CD14-positive monocyte (primary cell): ENCODE measurements around the gene GLYATL1. TPM values are rescaled to one million over a fixed set of nuclear protein-coding genes. Genes with fewer than 3 reads are reported as not detected.

ENCODE experiments used
- DNase-seq, 3 donors: peaks; one replicate each; pipeline ENCODE4 v3.0.0-alpha.2; 2011 to 2022
- H2AFZ ChIP-seq: 2 replicates; pipeline ENCODE4 v1.6.0; 2012; ENCODE audit warnings: mild to moderate bottlenecking, low read depth, low read length, inconsistent platforms; ENCODE audit not compliant: insufficient read depth, poor library complexity, severe bottlenecking
- H3K27ac ChIP-seq, 2 donors: 1 replicate in 1 of 2; 2 replicates in 1 of 2; pipeline ENCODE4 v1.5.1; 2012 to 2013; ENCODE audit warnings: low read length in 2 of 2, control low read depth in 1 of 2, inconsistent platforms in 1 of 2, low read depth in 1 of 2, mild to moderate bottlenecking in 1 of 2
- H3K27me3 ChIP-seq, 2 donors: one replicate each; pipeline versions ENCODE4 v1.6.0 to v1.6.1; 2011 to 2013; ENCODE audit warnings: low read length in 2 of 2; ENCODE audit not compliant: control insufficient read depth in 2 of 2, insufficient read depth in 2 of 2
- H3K36me3 ChIP-seq, 2 donors: replicated peaks in 1 of 2; 1 replicate in 1 of 2; 2 replicates in 1 of 2; pipeline versions ENCODE4 v1.5.1 to v1.6.1; 2012 to 2013; ENCODE audit warnings: low read length in 2 of 2, control low read depth in 1 of 2, inconsistent platforms in 1 of 2, mild to moderate bottlenecking in 1 of 2; ENCODE audit not compliant: insufficient read depth in 2 of 2, control insufficient read depth in 1 of 2
- H3K4me1 ChIP-seq, 2 donors: 1 replicate in 1 of 2; 2 replicates in 1 of 2; pipeline versions ENCODE4 v1.5.1 to v1.6.1; 2012 to 2013; ENCODE audit warnings: low read length in 2 of 2, control low read depth in 1 of 2, inconsistent platforms in 1 of 2, mild to moderate bottlenecking in 1 of 2, moderate library complexity in 1 of 2; ENCODE audit not compliant: insufficient read depth in 2 of 2, control insufficient read depth in 1 of 2
- H3K4me2 ChIP-seq: replicated peaks from 2 replicates; pipeline ENCODE3; 2012; ENCODE audit warnings: low read length, moderate library complexity, mild to moderate bottlenecking; ENCODE audit not compliant: poor library complexity, severe bottlenecking; ENCODE audit errors: extremely low read depth
- H3K4me3 ChIP-seq, 3 experiments: fragments of 200-600 bp in 1 of 3; sonication (generic) in 1 of 3; replicated peaks in 1 of 3; 1 replicate in 2 of 3; 2 replicates in 1 of 3; pipeline ENCODE4 v1.5.1; 2011 to 2013; ENCODE audit warnings: low read length in 3 of 3, mild to moderate bottlenecking in 3 of 3, control low read depth in 2 of 3, low read depth in 2 of 3, inconsistent platforms in 1 of 3, moderate library complexity in 1 of 3
- H3K79me2 ChIP-seq: 2 replicates; pipeline ENCODE4 v1.6.0; 2012; ENCODE audit warnings: mild to moderate bottlenecking, control low read depth, inconsistent platforms, low read length, moderate library complexity; ENCODE audit not compliant: insufficient read depth
- H3K9ac ChIP-seq: 2 replicates; pipeline ENCODE4 v1.6.0; 2017; ENCODE audit warnings: low read length, mild to moderate bottlenecking; ENCODE audit not compliant: insufficient read depth, poor library complexity, severe bottlenecking
- H3K9me3 ChIP-seq, 2 donors: replicated peaks in 1 of 2; 1 replicate in 1 of 2; 2 replicates in 1 of 2; pipeline versions ENCODE4 v1.5.1 to v1.6.1; 2012 to 2013; ENCODE audit warnings: low read length in 2 of 2, control low read depth in 1 of 2; ENCODE audit not compliant: control insufficient read depth in 1 of 2, insufficient read depth in 1 of 2
- H4K20me1 ChIP-seq: 2 replicates; pipeline ENCODE4 v1.6.0; 2012; ENCODE audit warnings: mild to moderate bottlenecking, low read length, control low read depth, moderate library complexity; ENCODE audit not compliant: insufficient read depth
- H3K27ac Mint-ChIP-seq, 7 donors: one replicate each; pipeline ENCODE4 v1.8.0; 2020; ENCODE audit warnings: mild to moderate bottlenecking in 7 of 7, mixed read lengths in 7 of 7, moderate library complexity in 6 of 7, inconsistent platforms in 2 of 7
- H3K27me3 Mint-ChIP-seq, 3 donors: one replicate each; pipeline ENCODE4 v1.8.0; 2021 to 2022; ENCODE audit warnings: low read depth in 3 of 3, mild to moderate bottlenecking in 3 of 3, mixed read lengths in 3 of 3, moderate library complexity in 3 of 3, inconsistent platforms in 1 of 3
- H3K36me3 Mint-ChIP-seq, 2 donors: one replicate each; pipeline ENCODE4 v1.8.0; 2020; ENCODE audit warnings: mixed read lengths in 2 of 2, inconsistent platforms in 1 of 2, mild to moderate bottlenecking in 1 of 2
- H3K4me1 Mint-ChIP-seq: one replicate; pipeline ENCODE4 v1.8.0; 2020; ENCODE audit warnings: mild to moderate bottlenecking, mixed read lengths
- H3K4me3 Mint-ChIP-seq, 2 donors: one replicate each; pipeline ENCODE4 v1.8.0; 2020; ENCODE audit warnings: mild to moderate bottlenecking in 2 of 2, mixed read lengths in 2 of 2, moderate library complexity in 1 of 2
- H3K9me3 Mint-ChIP-seq, 7 donors: one replicate each; pipeline ENCODE4 v1.8.0; 2020 to 2022; ENCODE audit warnings: mixed read lengths in 7 of 7, mild to moderate bottlenecking in 6 of 7, moderate library complexity in 6 of 7, inconsistent platforms in 2 of 7
- CTCF ChIP-seq: fragments of 200-600 bp; IDR thresholded peaks from one replicate; pipeline ENCODE4 v1.8.0; 2022; ENCODE audit warnings: antibody characterized with exemption, mild to moderate bottlenecking
- WGBS: methylation state at CpG from one replicate; pipeline ENCODE4 v1.1.5; 2013; ENCODE audit warnings: missing lambda C conversion rate; ENCODE audit not compliant: insufficient coverage; 5-methylcytosine and 5-hydroxymethylcytosine counted together
- intact Hi-C, 2 donors: fragments of 100-400 bp; cut with micrococcal nuclease; formaldehyde crosslinking; loops; one replicate each; pipeline versions ENCODE4 v1.15.0 to v1.15.1; 2023
- polyA plus RNA-seq, 3 donors: library from polyadenylated mRNA; depleted of rRNA in 1 of 3; unstranded in 2 of 3; stranded (reverse) in 1 of 3; fragments of 300-500 nt in 2 of 3; fragments of >200 nt in 1 of 3; fragmentation: Illumina TruSeq in 2 of 3; gene quantifications; 1 replicate in 2 of 3; 2 replicates in 1 of 3; pipeline ENCODE4 v1.2.3, GENCODE V29; 2012 to 2021

The GLYATL1 gene
- polyA plus RNA-seq, 3 donors: not detected

- no peak overlapping the region for H3K27ac ChIP-seq
- H3K27me3 ChIP-seq: no peaks in the 10 kb centered on the region
- no peak for DNase-seq
- TF ChIP-seq CTCF: no peak
- H3K79me2 ChIP-seq: no peaks in the 10 kb centered on the region
- 96% methylated on average over 3 of the region's 3 CpGs for WGBS
- Mint-ChIP-seq H3K4me1 (peaks cover 7% of the 10 kb centered on the region), H3K27me3 (peaks cover 0 to 2% (median 1%) of the 10 kb centered on the region in 3 donors), H3K9me3 (peaks cover 24 to 35% (median 28%) of the 10 kb centered on the region in 7 donors), H3K27ac (no peak overlapping the region), H3K36me3 (no peaks in the 10 kb centered on the region), H3K4me3 (no peak overlapping the region)
- no peaks in the 10 kb centered on the region for H4K20me1 ChIP-seq
- no peak overlapping the region for H2AFZ ChIP-seq
- no peak overlapping the region for H3K4me2 ChIP-seq
- H3K9ac ChIP-seq: no peak overlapping the region
- intact Hi-C loops: no loop called here
- no peak overlapping the region for H3K4me3 ChIP-seq
- H3K9me3 ChIP-seq: peaks cover 20 to 21% of the 10 kb centered on the region in 2 donors
- no peaks in the 10 kb centered on the region for H3K36me3 ChIP-seq
- peaks cover 0 to 9% of the 10 kb centered on the region in 2 donors for H3K4me1 ChIP-seq
Observed at GRCh38 chr11:58917159-58917783, 22.0 kb upstream of the GLYATL1 start.

- no peaks in the 10 kb centered on the region for H3K36me3 ChIP-seq
- Mint-ChIP-seq H3K9me3 (peaks cover 23 to 32% (median 28%) of the 10 kb centered on the region in 7 donors), H3K27ac (no peak overlapping the region), H3K4me1 (peaks cover 15% of the 10 kb centered on the region), H3K27me3 (peaks cover 0 to 4% (median 3%) of the 10 kb centered on the region in 3 donors), H3K36me3 (no peaks in the 10 kb centered on the region), H3K4me3 (no peak overlapping the region)
- H3K4me2 ChIP-seq: no peak overlapping the region
- no peak overlapping the region for H3K9ac ChIP-seq
- no peak for TF ChIP-seq CTCF
- H3K27me3 ChIP-seq: no peaks in the 10 kb centered on the region
- no peaks in the 10 kb centered on the region for H3K79me2 ChIP-seq
- no peak overlapping the region for H3K4me3 ChIP-seq
- no peaks in the 10 kb centered on the region for H4K20me1 ChIP-seq
- peaks cover 20 to 21% of the 10 kb centered on the region in 2 donors for H3K9me3 ChIP-seq
- 96% methylated on average over 6 of the region's 6 CpGs for WGBS
- intact Hi-C loops: no loop called here
- no peak overlapping the region for H2AFZ ChIP-seq
- H3K27ac ChIP-seq: no peak overlapping the region
- H3K4me1 ChIP-seq: peaks cover 0 to 14% of the 10 kb centered on the region in 2 donors
- no peak for DNase-seq
Observed at GRCh38 chr11:58919561-58919960, 19.7 kb upstream of the GLYATL1 start.
